ENCODE results near the gene SIAE. TPM values are rescaled to one million over a fixed set of nuclear protein-coding genes. Genes with fewer than 3 reads are reported as not detected.

The SIAE gene
- total and polyA plus RNA-seq, 2 donors (not counting 1 experiment from before 2014, with no cell fraction given), result 3.6 to 4.5 TPM

DNA sequence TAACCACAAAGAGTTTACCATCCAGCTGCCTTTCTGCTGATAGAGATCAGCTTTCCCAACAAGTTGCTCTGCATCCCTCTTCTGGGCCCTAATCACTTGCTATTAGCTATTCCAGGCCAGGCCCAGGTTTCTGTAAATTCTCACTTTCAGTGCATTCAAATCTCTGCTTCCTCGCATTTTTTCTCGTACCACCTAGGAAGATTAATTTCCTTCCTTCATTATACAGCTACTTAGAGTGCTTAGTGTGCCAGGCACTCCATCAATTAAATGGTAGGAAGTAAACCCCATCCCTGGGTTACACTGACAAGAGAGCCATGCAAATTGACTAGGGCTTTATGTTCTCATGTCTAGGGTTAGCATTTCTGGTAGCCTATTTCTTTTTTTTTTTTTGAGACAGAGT lies 9.7 kb downstream of the SIAE start:
- DNase-seq, result no peak
- Histone ChIP-seq H3K4me1 (ENCODE audit: control insufficient read depth in 2 of 2, insufficient read depth in 2 of 2, low read length in 2 of 2) (no peaks in the 10 kb centered on the region), H3K36me3 (replicated peaks in 1 of 2; ENCODE audit: control extremely low read depth in 1 of 2, control insufficient read depth in 1 of 2, extremely low read depth in 1 of 2, insufficient read depth in 2 of 2, low read length in 1 of 2) (no peaks in the 10 kb centered on the region), H3K27me3 (replicated peaks in 1 of 4; ENCODE audit: control extremely low read depth in 1 of 4, control insufficient read depth in 3 of 4, insufficient read depth in 4 of 4, low read length in 3 of 4) (no peaks in the 10 kb centered on the region), H3K27ac (ENCODE audit: low read length in 2 of 2) (no peak overlapping the region), H3K9ac (ENCODE audit: low read length) (no peak overlapping the region), H3K9me3 (ENCODE audit: control extremely low read depth in 1 of 3, control insufficient read depth in 2 of 3, insufficient read depth in 1 of 3, low read length in 2 of 3) (no peaks in the 10 kb centered on the region), H3K79me2 (ENCODE audit: control insufficient read depth, insufficient read depth, low read length) (no peaks in the 10 kb centered on the region), H2AFZ (ENCODE audit: insufficient read depth, low read depth, low read length, poor library complexity, severe bottlenecking) (no peak overlapping the region), H3K4me2 (replicated peaks; ENCODE audit: low read depth, low read length, poor library complexity, severe bottlenecking) (no peak overlapping the region), H3K4me3 (ENCODE audit: control extremely low read depth in 1 of 5, extremely low read depth in 1 of 5, insufficient read depth in 1 of 5, low read depth in 2 of 5, low read length in 4 of 5) (no peak overlapping the region), H4K20me1 (ENCODE audit: control insufficient read depth, insufficient read depth, low read length, poor library complexity, severe bottlenecking) (no peaks in the 10 kb centered on the region)
- no peak overlapping the region for H3K4me3 Mint-ChIP-seq
- ATAC-seq (ENCODE audit: low read depth), result no peak
- no peaks in the 10 kb centered on the region for H3K9me3 Mint-ChIP-seq (ENCODE audit: insufficient read depth)
- TF ChIP-seq EZH2 (IDR thresholded peaks at IDR 0.05; ENCODE audit: borderline replicate concordance, insufficient read depth, low read depth, low read length, poor library complexity, severe bottlenecking), result no peak
- TF ChIP-seq, protein P1, sequence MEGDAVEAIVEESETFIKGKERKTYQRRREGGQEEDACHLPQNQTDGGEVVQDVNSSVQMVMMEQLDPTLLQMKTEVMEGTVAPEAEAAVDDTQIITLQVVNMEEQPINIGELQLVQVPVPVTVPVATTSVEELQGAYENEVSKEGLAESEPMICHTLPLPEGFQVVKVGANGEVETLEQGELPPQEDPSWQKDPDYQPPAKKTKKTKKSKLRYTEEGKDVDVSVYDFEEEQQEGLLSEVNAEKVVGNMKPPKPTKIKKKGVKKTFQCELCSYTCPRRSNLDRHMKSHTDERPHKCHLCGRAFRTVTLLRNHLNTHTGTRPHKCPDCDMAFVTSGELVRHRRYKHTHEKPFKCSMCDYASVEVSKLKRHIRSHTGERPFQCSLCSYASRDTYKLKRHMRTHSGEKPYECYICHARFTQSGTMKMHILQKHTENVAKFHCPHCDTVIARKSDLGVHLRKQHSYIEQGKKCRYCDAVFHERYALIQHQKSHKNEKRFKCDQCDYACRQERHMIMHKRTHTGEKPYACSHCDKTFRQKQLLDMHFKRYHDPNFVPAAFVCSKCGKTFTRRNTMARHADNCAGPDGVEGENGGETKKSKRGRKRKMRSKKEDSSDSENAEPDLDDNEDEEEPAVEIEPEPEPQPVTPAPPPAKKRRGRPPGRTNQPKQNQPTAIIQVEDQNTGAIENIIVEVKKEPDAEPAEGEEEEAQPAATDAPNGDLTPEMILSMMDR (IDR thresholded peaks at IDR 0.05), result no peak
- ChIA-PET CTCF (interaction anchor here (0.6 to 2.1 kb wide), 5 partner anchors 99 to 203 kb away, joined by 3 to 7 read pairs (median 4); no protein-coding TSS in a partner anchor), POLR2A (no interaction called here)
- no peaks in the 10 kb centered on the region for H3K27me3 Mint-ChIP-seq
- no peaks in the 10 kb centered on the region for H3K4me1 Mint-ChIP-seq
- WGBS (ENCODE audit: insufficient coverage), result no CpG with 5 or more reads among the region's 2 CpGs
- H3K27ac Mint-ChIP-seq, result no peak overlapping the region
- intact Hi-C loops (cut with micrococcal nuclease), result no loop called here

GRCh38 chr11:124662106-124662505 lies 11.4 kb downstream of the SIAE start:
- WGBS (ENCODE audit: insufficient coverage), result 94% methylated on average over 4 of the region's 4 CpGs
- H3K27me3 ChIP-seq (replicated peaks in 1 of 4; ENCODE audit: control extremely low read depth in 1 of 4, control insufficient read depth in 3 of 4, insufficient read depth in 4 of 4, low read length in 3 of 4), result no peaks in the 10 kb centered on the region
- no peaks in the 10 kb centered on the region for H3K9me3 ChIP-seq (ENCODE audit: control extremely low read depth in 1 of 3, control insufficient read depth in 2 of 3, insufficient read depth in 1 of 3, low read length in 2 of 3)
- no peak for ATAC-seq (ENCODE audit: low read depth)
- no peaks in the 10 kb centered on the region for H3K4me1 ChIP-seq (ENCODE audit: control insufficient read depth in 2 of 2, insufficient read depth in 2 of 2, low read length in 2 of 2)
- CTCF ChIA-PET, result interaction anchor here (1.0 to 1.1 kb wide), 2 partner anchors 18 to 99 kb away, joined by 3 to 5 read pairs; no protein-coding TSS in a partner anchor
- TF ChIP-seq, protein P1 (IDR thresholded peaks at IDR 0.05), result no peak
- no peak for TF ChIP-seq EZH2 (IDR thresholded peaks at IDR 0.05; ENCODE audit: borderline replicate concordance, insufficient read depth, low read depth, low read length, poor library complexity, severe bottlenecking)
- no peak overlapping the region for H3K9ac ChIP-seq (ENCODE audit: low read length)
- H3K79me2 ChIP-seq (ENCODE audit: control insufficient read depth, insufficient read depth, low read length), result no peaks in the 10 kb centered on the region
- no peak overlapping the region for H3K4me3 ChIP-seq (ENCODE audit: control extremely low read depth in 1 of 5, extremely low read depth in 1 of 5, insufficient read depth in 1 of 5, low read depth in 2 of 5, low read length in 4 of 5)
- no peak overlapping the region for H2AFZ ChIP-seq (ENCODE audit: insufficient read depth, low read depth, low read length, poor library complexity, severe bottlenecking)
- H4K20me1 ChIP-seq (ENCODE audit: control insufficient read depth, insufficient read depth, low read length, poor library complexity, severe bottlenecking), result no peaks in the 10 kb centered on the region
- no peak overlapping the region for H3K27ac ChIP-seq (ENCODE audit: low read length in 2 of 2)
- Mint-ChIP-seq H3K9me3 (ENCODE audit: insufficient read depth) (no peaks in the 10 kb centered on the region), H3K4me1 (no peaks in the 10 kb centered on the region), H3K27me3 (no peaks in the 10 kb centered on the region), H3K27ac (no peak overlapping the region), H3K4me3 (no peak overlapping the region)
- no peak overlapping the region for H3K4me2 ChIP-seq (replicated peaks; ENCODE audit: low read depth, low read length, poor library complexity, severe bottlenecking)
- intact Hi-C loops (cut with micrococcal nuclease), result no loop called here
- no peak for DNase-seq
- POLR2A ChIA-PET, result no interaction called here
- peaks cover 0 to 3% of the 10 kb centered on the region in 2 experiments for H3K36me3 ChIP-seq (replicated peaks in 1 of 2; ENCODE audit: control extremely low read depth in 1 of 2, control insufficient read depth in 1 of 2, extremely low read depth in 1 of 2, insufficient read depth in 2 of 2, low read length in 1 of 2)
